Glutamatergic neuron (in vitro differentiated cells): ENCODE measurements around the gene CNMD. TPM values are rescaled to one million over a fixed set of nuclear protein-coding genes. Genes with fewer than 3 reads are reported as not detected.

Experiments used
- DNase-seq: peaks from one replicate; pipeline ENCODE4 v3.0.0; 2022
- H3K27ac Mint-ChIP-seq: one replicate; pipeline ENCODE4 v1.8.0; 2020; ENCODE audit warnings: mild to moderate bottlenecking, mixed read lengths, inconsistent platforms; ENCODE audit not compliant: unreplicated experiment
- H3K27me3 Mint-ChIP-seq: one replicate; pipeline ENCODE4 v1.8.0; 2020; ENCODE audit warnings: mild to moderate bottlenecking, moderate library complexity, mixed read lengths, inconsistent platforms; ENCODE audit not compliant: unreplicated experiment
- H3K36me3 Mint-ChIP-seq: one replicate; pipeline ENCODE4 v1.8.0; 2020; ENCODE audit warnings: mild to moderate bottlenecking, mixed read lengths, inconsistent platforms; ENCODE audit not compliant: unreplicated experiment
- H3K4me1 Mint-ChIP-seq: one replicate; pipeline ENCODE4 v1.8.0; 2020; ENCODE audit warnings: mild to moderate bottlenecking, low read depth, mixed read lengths, inconsistent platforms; ENCODE audit not compliant: unreplicated experiment
- H3K4me3 Mint-ChIP-seq: one replicate; pipeline ENCODE4 v1.8.0; 2020; ENCODE audit warnings: mild to moderate bottlenecking, mixed read lengths, inconsistent platforms; ENCODE audit not compliant: unreplicated experiment
- H3K9me3 Mint-ChIP-seq: one replicate; pipeline ENCODE4 v1.8.0; 2020; ENCODE audit warnings: mild to moderate bottlenecking, moderate library complexity, mixed read lengths, inconsistent platforms; ENCODE audit not compliant: unreplicated experiment
- CTCF ChIP-seq: fragments of 200-600 bp; sonication (generic); IDR thresholded peaks from one replicate; pipeline ENCODE4 v1.5.0; 2021; ENCODE audit not compliant: partially characterized antibody, unreplicated experiment
- total RNA-seq: library from RNA; stranded (reverse); fragmentation: NEBNext Ultra II Directional; extraction: Animal tissue kit (Norgen Biotek cat#: 25700); gene quantifications from one replicate; pipeline ENCODE4 v1.2.1, GENCODE V29; 2021; ENCODE audit not compliant: unreplicated experiment

The CNMD gene
- total RNA-seq, 1 donor from 2014 or later = 0.98 TPM

- H3K4me1 Mint-ChIP-seq = peaks cover 1% of the 10 kb centered on the region
- no peak for DNase-seq
- H3K4me3 Mint-ChIP-seq = no peak overlapping the region
- H3K27me3 Mint-ChIP-seq = no peaks in the 10 kb centered on the region
- TF ChIP-seq CTCF = no peak
- no peaks in the 10 kb centered on the region for H3K9me3 Mint-ChIP-seq
- no peak overlapping the region for H3K27ac Mint-ChIP-seq
- no peaks in the 10 kb centered on the region for H3K36me3 Mint-ChIP-seq
Observed at GRCh38 chr13:52780092-52780491, 40.5 kb upstream of the CNMD start.

DNA sequence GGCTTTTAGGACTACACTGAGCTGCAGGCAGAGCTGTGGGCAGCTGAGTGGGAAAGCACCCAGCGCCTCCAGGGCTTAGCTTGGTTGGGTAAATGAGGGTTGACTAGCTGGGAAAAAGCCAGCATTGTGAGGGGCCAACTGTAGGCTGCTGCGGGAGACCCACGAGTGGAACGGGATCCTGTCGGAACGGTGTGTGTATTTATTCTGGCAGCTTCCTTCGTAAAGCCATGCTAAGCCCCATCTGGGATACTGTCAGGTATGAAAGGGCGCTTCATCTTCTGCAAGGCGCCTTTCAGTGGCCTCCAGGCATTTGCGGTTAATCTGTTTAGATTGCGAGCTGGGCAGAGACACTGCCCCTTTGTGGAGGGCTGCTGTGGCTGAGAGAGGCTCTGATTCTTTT lies 39.5 kb upstream of the CNMD start:
- H3K36me3 Mint-ChIP-seq = no peaks in the 10 kb centered on the region
- no peak for DNase-seq

DNA sequence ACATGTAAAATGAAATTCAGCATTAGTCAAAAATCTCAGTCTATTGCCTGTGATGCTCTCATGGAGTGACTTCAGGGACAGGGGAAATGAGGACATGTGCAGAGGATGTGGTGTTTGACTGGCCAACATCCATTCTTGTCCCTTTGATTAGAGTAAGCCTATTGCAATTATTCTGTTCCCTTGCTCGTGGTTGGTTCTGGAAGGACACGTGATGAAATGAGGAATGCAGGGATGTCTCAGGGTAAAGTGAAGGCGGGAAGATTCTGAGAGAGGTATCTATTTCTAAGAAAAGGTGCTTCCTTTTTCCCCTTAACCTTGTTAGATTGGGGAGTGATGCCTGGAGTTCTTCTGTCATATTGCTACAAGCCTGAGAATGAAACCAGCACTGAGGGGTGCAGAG lies 37.1 kb upstream of the CNMD start:
- no peak for TF ChIP-seq CTCF

More for the DNA sequence above, 39.5 kb upstream of the CNMD start:
- no peak overlapping the region for H3K4me3 Mint-ChIP-seq
- H3K9me3 Mint-ChIP-seq = no peaks in the 10 kb centered on the region
- no peak for TF ChIP-seq CTCF
- H3K27ac Mint-ChIP-seq = no peak overlapping the region
- peaks cover 1% of the 10 kb centered on the region for H3K4me1 Mint-ChIP-seq
- H3K27me3 Mint-ChIP-seq = no peaks in the 10 kb centered on the region

DNA sequence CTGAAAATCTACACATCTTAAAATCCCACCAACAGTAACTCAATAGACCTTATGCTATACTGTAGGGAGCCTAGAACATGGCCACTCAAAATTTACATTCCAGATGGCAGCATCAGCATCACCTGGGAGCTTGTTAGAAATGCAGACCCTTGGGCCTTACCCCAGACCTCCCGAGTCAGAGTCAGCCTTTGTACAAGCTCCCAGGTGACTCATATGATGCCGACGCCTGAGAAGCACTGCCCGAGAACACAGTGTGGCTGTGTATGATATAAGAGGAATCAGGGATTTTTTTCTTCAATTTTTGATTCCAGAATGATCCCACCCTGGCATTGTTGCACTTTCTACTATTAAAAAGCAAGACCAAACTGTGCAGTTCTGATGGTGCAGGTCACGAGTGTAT lies 35.9 kb upstream of the CNMD start:
- no peak overlapping the region for H3K4me3 Mint-ChIP-seq
- no peak overlapping the region for H3K27ac Mint-ChIP-seq
- H3K4me1 Mint-ChIP-seq = peaks cover 1% of the 10 kb centered on the region
- H3K27me3 Mint-ChIP-seq = no peaks in the 10 kb centered on the region
- H3K9me3 Mint-ChIP-seq = peaks cover 2% of the 10 kb centered on the region
- no peaks in the 10 kb centered on the region for H3K36me3 Mint-ChIP-seq
- DNase-seq = no peak
- no peak for TF ChIP-seq CTCF

More for the DNA sequence above, 37.1 kb upstream of the CNMD start:
- Mint-ChIP-seq H3K27ac (no peak overlapping the region), H3K9me3 (peaks cover 2% of the 10 kb centered on the region), H3K27me3 (no peaks in the 10 kb centered on the region), H3K36me3 (no peaks in the 10 kb centered on the region), H3K4me1 (peaks cover 1% of the 10 kb centered on the region), H3K4me3 (no peak overlapping the region)
- no peak for DNase-seq

DNA sequence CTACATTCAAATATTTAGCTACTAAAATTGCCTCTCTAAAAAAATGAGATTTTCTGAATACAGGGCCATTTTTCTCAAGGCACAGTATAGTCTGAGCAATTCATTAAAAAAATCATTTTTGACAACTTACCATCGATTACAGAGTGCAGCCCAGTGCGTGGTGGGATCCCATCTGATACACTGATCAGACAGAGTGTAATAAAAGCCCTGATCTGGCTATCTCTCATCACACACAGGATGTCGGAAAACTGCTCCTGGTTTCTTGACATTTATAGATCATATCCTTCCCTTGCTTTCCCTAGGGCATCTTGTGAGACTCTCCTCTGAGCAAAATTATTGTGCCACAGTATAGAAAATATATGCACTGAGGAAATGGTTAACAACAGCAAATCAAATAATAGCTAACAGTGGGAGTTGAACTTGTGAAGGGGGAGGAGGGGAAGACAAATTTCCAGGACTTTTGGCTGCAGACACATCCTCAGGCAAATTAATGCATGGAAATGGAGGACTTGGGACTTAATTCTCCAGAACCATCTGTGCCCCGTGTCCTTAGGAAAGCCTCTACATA lies 28.4 kb upstream of the CNMD start:
- Mint-ChIP-seq H3K27ac (no peak overlapping the region), H3K36me3 (no peaks in the 10 kb centered on the region)

More for the DNA sequence above, 28.4 kb upstream of the CNMD start:
- Mint-ChIP-seq H3K4me3 (no peak overlapping the region), H3K9me3 (no peaks in the 10 kb centered on the region), H3K4me1 (peaks cover 6% of the 10 kb centered on the region), H3K27me3 (peaks cover 2% of the 10 kb centered on the region)
- no peak for TF ChIP-seq CTCF
- no peak for DNase-seq
